Stimulated activated CD8-positive, alpha-beta memory T cell treated with anti-CD3 and anti-CD28 coated beads, Interleukin-4, amount 100 ng/mL, for 1 hour (primary cell): ENCODE data around the gene SLC22A5.
"Not testable (repeated sequence)": the region's sequence is repeated elsewhere in the genome, so short reads cannot be mapped to it uniquely, and the experiment has no call there.

ENCODE experiments used
- DNase-seq, 2 donors: peaks; one replicate each; pipeline ENCODE4 v3.0.0-alpha.2; 2020; ENCODE audit warnings: low read depth in 2 of 2, low spot score in 1 of 2

SLC22A5 gene

GRCh38 chr5:132411304-132412013 is 41.9 kb downstream of the SLC22A5 start:
- DNase-seq, result no peak

- no peak for DNase-seq
Measured at GRCh38 chr5:132413567-132413966, 44.1 kb downstream of the SLC22A5 start.

GRCh38 chr5:132414634-132415378 is 45.3 kb downstream of the SLC22A5 start:
- DNase-seq, result no peak

- not testable (repeated sequence) for DNase-seq
Measured at GRCh38 chr5:132415516-132415915, 46.0 kb downstream of the SLC22A5 start.

- no peak for DNase-seq
Measured at GRCh38 chr5:132416306-132417009, 46.9 kb downstream of the SLC22A5 start.

GRCh38 chr5:132417010-132417439 is 47.5 kb downstream of the SLC22A5 start:
- DNase-seq, result no peak

GRCh38 chr5:132417461-132417860 is 48.0 kb downstream of the SLC22A5 start:
- no peak for DNase-seq

GRCh38 chr5:132417889-132418485 is 48.5 kb downstream of the SLC22A5 start:
- no peak for DNase-seq

- no peak for DNase-seq
Measured at GRCh38 chr5:132418881-132419280, 49.4 kb downstream of the SLC22A5 start.

GRCh38 chr5:132419502-132420468 is 50.3 kb downstream of the SLC22A5 start:
- peak in 1 of 2 donors; percentile 44 for DNase-seq

- no peak for DNase-seq
Measured at GRCh38 chr5:132420706-132421272, 51.3 kb downstream of the SLC22A5 start.

- DNase-seq, result no peak
Measured at GRCh38 chr5:132421462-132421861, 52.0 kb downstream of the SLC22A5 start.

- no peak for DNase-seq
Measured at GRCh38 chr5:132422720-132423437, 53.4 kb downstream of the SLC22A5 start.

- no peak for DNase-seq
Measured at GRCh38 chr5:132423438-132423898, 54.0 kb downstream of the SLC22A5 start.

GRCh38 chr5:132424167-132424880 is 54.8 kb downstream of the SLC22A5 start:
- no peak for DNase-seq

GRCh38 chr5:132425009-132425937 is 55.8 kb downstream of the SLC22A5 start:
- DNase-seq, result peak in 1 of 2 donors; percentile 33

GRCh38 chr5:132425975-132426524 is 56.5 kb downstream of the SLC22A5 start:
- DNase-seq, result no peak
